ENCODE measurements around the gene LDB2. TPM values are rescaled to one million over a fixed set of nuclear protein-coding genes. Genes with fewer than 3 reads are reported as not detected.

The LDB2 gene
- total RNA-seq, 1 donor from 2014 or later: not detected

DNA sequence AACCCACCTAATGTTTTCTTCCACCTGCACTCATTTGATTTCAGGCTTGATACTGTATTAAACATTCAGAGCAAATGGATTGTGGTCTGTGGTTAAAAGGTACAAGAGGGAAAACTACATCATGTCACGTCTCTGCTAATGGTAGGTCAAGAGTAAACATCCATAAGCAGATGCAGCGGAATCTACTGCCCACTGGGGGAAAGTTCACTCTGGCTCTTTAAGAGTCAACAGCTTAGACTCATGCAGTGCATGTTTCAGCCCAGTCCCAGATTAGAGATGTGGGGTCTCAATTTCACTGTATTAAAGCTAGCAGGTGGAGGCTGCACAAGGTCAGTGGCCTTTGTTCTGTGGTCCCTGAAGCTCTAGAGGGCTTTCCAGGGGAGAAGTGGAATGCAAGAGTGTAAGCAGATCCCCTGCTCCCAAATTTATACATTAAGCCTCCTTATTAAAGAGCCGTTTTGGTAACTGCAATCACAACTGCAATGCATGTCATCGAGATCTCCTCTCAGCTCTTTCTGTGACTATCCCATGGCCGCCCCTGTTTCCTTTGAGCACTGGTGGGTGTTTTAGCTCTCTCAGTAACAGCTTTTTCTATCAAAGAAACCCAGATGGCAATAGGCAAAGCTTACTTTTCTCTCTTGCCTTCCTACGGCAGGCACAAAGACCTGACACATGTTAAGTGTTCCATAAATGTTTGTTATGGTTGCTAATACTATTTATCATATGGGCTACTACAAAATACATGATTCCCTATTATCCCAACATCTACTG is 53.4 kb downstream of the LDB2 start:
- no peak for DNase-seq (ENCODE audit: low read depth)

DNA sequence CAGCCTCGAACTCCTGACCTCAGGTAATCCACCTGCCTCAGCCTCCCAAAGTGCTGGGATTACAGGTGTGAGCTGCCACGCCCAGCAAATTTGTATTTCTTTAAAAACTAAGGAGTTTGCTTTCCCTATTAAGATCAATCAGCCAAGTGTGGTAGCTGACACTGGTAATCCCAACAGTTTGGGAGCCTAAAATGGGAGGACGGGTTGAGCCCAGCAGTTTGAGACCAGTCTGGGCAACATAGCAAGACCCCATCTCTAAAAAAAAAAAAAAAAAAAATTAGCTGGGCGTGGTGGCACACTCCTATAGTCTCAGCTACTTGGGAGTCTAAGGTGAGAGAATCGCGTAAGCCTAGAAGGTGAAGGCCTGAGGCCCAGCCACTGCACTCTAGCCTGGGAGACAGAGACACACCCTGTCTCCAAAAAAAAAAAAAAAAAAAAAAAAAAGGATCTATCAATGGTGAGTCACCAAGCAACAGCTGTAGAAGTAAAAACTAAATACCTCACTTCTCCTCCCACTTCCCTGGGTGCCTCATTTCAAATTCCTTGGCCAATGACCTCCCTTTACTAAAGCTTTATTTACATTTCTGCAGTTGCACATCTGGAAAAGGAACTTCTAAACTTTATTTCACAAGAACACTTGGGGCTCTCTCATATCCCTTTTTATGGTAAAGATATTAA is 54.5 kb downstream of the LDB2 start:
- no peak for DNase-seq (ENCODE audit: low read depth)

- no peak for DNase-seq (ENCODE audit: low read depth)
Observed at GRCh38 chr4:16838226-16838875, 60.1 kb downstream of the LDB2 start.

DNA sequence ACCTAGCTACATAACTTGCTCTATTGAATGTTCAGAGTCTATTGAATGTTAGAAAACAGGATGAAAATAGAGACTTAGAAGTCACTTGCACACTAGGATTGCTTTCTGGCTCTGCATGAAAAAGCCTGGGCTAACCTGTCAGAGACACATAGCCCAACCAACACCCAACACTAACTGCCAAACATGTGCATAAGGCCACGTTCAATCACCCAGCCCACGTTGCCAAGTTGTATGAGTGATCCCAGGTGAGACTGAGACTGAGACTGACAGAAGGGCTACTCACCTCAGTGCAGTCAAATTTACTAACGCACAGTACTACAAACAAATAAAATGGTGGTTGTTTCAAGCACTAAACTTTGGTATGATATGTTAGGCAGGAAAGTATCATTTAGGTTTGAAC is 61.0 kb downstream of the LDB2 start:
- DNase-seq (ENCODE audit: low read depth): no peak

GRCh38 chr4:16836324-16836723 is 62.1 kb downstream of the LDB2 start:
- DNase-seq (ENCODE audit: low read depth): no peak

GRCh38 chr4:16835597-16836247 is 62.7 kb downstream of the LDB2 start:
- no peak for DNase-seq (ENCODE audit: low read depth)

DNA sequence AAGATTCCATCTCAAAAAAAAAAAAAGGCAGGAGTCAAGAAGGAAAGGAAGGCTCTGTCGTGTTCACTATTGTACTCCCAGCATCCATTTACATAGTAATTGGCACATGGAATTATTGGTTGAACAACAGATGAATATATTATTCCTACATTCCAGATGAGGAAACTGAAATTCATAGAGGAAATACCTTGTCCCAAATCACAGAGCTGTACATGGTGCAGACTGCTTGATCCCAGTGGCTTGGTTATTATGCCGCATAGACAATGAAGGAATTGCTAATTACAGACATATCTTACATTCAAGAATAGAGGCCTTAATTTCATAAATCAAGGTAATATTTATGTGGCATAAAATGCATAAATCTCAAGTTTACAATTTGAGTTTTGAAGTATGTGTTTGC is 63.6 kb downstream of the LDB2 start:
- DNase-seq (ENCODE audit: low read depth): no peak

- DNase-seq (ENCODE audit: low read depth): no peak
Observed at GRCh38 chr4:16833722-16834121, 64.7 kb downstream of the LDB2 start.

- no peak for DNase-seq (ENCODE audit: low read depth)
Observed at GRCh38 chr4:16830081-16830480, 68.4 kb downstream of the LDB2 start.

DNA sequence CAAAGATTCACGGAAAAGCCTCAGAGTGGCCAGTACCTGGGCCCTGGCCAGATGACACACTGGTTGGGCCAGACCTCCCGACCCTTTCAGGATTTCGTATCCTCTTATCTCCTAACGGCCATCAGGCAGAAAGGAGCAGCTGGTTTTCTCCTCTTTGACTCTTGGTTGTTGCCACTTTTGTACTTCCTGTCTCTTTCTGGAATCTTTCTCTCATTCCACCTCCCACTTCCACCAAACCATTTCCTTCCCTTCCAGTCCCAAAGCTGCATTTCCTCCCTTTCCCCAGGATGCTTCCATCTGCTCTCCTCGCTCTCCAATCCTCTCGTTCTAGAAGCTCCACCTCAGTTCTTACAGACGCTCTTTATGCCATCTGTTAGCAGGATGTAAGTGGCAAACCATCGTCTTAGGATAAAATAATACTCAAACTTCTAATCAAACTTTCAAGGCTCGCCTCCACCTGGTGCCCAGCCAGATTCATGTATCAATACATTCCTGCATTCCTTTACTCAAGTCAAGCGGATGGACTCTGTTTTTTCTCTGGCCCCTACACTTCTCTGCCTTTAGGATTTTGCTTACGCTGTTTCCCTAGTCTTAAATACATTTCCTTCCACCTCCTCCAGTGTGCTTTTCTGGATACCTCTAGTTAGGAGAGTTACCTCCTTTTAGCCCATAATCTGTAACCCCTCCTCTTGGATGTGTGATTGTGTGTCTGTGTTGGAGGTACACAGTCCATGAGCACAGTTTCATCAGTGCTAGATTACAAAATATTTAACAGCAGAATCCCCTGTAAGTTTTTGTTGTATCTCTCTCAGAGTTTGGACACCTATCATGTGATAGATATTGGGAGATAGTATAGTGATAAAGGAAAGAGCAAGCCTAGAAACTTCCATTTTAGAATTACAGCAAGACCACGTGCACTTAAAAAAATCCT is 70.4 kb downstream of the LDB2 start:
- DNase-seq (ENCODE audit: low read depth): no peak

GRCh38 chr4:16827045-16827444 is 71.4 kb downstream of the LDB2 start:
- no peak for DNase-seq (ENCODE audit: low read depth)

GRCh38 chr4:16826406-16826910 is 72.0 kb downstream of the LDB2 start:
- DNase-seq (ENCODE audit: low read depth): no peak

DNA sequence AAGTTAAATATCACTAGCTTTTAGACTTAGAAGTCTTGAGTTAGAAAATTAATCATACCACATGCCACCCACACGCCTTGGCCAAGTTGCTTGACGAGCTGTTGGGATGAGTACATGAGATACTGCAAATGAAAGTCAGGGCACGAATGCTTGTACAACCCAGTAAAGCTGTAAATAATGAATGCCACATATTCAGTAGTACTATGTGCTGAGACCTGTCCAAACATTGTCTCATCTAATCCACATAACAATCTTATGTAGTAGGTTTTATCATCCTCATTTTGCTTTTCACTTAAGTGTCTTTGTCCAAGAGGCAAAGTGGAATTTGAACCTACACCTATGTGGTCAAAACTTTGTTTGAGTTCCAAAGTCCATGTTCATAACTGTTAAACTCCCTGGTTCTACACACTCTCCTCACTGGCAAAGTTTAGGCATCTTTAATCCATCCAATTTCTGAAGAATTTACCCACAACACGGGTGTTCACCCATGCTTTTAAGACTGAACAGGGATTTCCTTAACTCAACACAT is 74.1 kb downstream of the LDB2 start:
- DNase-seq (ENCODE audit: low read depth): no peak

- DNase-seq (ENCODE audit: low read depth): no peak
Observed at GRCh38 chr4:16820329-16820728, 78.1 kb downstream of the LDB2 start.

GRCh38 chr4:16819652-16820051 is 78.8 kb downstream of the LDB2 start:
- no peak for DNase-seq (ENCODE audit: low read depth)

DNA sequence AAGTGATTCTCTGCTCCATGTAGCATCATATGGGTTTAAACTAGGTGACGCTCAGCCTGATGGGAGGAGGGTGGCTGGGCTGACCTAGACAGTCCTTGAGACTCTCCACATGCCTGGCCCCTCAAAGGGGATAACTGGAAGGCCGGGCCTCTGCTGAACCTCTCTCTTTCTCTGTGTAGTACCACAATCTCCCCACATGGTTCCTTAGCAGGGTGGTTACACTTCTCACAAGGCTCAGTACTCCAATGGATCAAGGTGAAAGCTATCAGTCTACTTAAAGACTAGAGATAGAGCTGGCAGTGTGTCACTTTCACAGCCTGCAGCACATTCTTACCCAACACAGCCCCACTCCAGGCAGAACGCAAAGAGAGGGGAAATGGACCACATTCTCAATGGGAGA is 80.4 kb downstream of the LDB2 start:
- DNase-seq (ENCODE audit: low read depth): no peak

DNA sequence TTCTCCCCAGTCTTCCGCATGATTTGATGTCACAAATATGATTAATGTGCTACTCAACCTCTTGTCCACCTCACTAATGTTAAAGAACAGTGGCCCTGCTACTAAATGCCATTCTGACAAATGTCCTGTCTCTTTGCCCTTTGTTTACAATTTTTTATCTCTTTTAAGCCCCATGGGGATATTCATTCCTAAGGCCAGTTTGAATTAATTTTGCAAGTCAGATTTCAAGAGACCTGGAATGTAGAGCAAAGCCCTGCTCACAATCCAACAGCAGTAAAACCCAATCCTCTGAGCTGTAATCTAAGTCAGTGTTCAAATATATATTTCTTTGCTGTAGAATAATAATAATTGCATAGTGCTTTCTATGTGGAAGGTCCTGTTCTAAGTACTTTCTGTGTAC is 81.2 kb downstream of the LDB2 start:
- no peak for DNase-seq (ENCODE audit: low read depth)

- no peak for DNase-seq (ENCODE audit: low read depth)
Observed at GRCh38 chr4:16814361-16814760, 84.1 kb downstream of the LDB2 start.

- no peak for DNase-seq (ENCODE audit: low read depth)
Observed at GRCh38 chr4:16812041-16812440, 86.4 kb downstream of the LDB2 start.

- DNase-seq (ENCODE audit: low read depth): no peak
Observed at GRCh38 chr4:16809943-16810342, 88.5 kb downstream of the LDB2 start.

Data from myocyte (in vitro differentiated cells).